ENCODE measurements around the gene CLCN3. TPM values are rescaled to one million over a fixed set of nuclear protein-coding genes. Genes with fewer than 3 reads are reported as not detected.

CLCN3 gene
- total and polyA plus RNA-seq, 2 of the 13 experiments (the other 11 are each of a cell fraction or from before 2014, with no cell fraction given) = 13.6 to 23.7 TPM

DNA sequence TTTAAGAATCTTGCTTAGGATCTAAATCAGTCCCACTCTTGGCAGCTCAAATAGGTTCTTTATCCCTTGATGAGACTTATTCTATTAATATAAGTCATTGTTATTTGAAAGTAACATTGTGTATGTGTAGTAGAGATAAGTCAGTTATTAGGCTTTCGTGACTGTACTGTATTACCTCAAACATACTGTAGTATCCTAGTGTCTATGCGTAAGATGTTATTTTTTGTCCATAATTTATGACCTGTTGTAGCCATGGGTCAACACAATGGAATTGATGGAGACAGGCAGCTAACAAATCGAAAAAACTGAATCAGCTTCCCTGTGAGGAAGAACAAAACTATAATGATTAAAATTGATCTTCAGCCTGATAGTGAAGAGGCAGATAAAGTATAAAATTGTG is 41.8 kb downstream of the CLCN3 start:
- FAIRE-seq (no peak), ATAC-seq (no peak)
- H3K9ac ChIP-seq (ENCODE audit: insufficient read depth, low read depth, low read length) = no peak overlapping the region

More for the DNA sequence above, 41.8 kb downstream of the CLCN3 start:
- DNase-seq (ENCODE audit: low spot score) = no peak
- no TSS peak for BruUV-seq (replicated peaks)
- TF ChIP-seq ZNF530 (CRISPR knock-in tag; IDR thresholded peaks at IDR 0.05; ENCODE audit: low read depth) (no peak), ZKSCAN5 (CRISPR knock-in tag; IDR thresholded peaks at IDR 0.05) (no peak), SMAD1 (CRISPR knock-in tag; IDR thresholded peaks at IDR 0.05; ENCODE audit: borderline replicate concordance, low read depth) (no peak), GABPA (IDR thresholded peaks at IDR 0.05; ENCODE audit: low read depth, low read length) (no peak), GABPA (CRISPR knock-in tag; IDR thresholded peaks at IDR 0.05; ENCODE audit: low read depth) (no peak), WIZ (CRISPR knock-in tag; IDR thresholded peaks at IDR 0.05) (no peak), MAX (IDR thresholded peaks at IDR 0.05) (no peak), ZNF576 (CRISPR knock-in tag; IDR thresholded peaks at IDR 0.05) (no peak), ZNF83 (CRISPR knock-in tag; IDR thresholded peaks at IDR 0.05; ENCODE audit: borderline replicate concordance) (no peak), ZNF747 (CRISPR knock-in tag; IDR thresholded peaks at IDR 0.05; ENCODE audit: borderline replicate concordance) (no peak), MLXIP (CRISPR knock-in tag; IDR thresholded peaks at IDR 0.05; ENCODE audit: borderline replicate concordance) (no peak), NR2F2 (IDR thresholded peaks at IDR 0.05; ENCODE audit: borderline replicate concordance, low read depth) (no peak), NR0B2 (CRISPR knock-in tag; IDR thresholded peaks at IDR 0.05) (no peak), ZMAT3 (CRISPR knock-in tag; conservative IDR thresholded peaks at IDR 0.05) (no peak)
- TF ChIP-seq, protein P1, sequence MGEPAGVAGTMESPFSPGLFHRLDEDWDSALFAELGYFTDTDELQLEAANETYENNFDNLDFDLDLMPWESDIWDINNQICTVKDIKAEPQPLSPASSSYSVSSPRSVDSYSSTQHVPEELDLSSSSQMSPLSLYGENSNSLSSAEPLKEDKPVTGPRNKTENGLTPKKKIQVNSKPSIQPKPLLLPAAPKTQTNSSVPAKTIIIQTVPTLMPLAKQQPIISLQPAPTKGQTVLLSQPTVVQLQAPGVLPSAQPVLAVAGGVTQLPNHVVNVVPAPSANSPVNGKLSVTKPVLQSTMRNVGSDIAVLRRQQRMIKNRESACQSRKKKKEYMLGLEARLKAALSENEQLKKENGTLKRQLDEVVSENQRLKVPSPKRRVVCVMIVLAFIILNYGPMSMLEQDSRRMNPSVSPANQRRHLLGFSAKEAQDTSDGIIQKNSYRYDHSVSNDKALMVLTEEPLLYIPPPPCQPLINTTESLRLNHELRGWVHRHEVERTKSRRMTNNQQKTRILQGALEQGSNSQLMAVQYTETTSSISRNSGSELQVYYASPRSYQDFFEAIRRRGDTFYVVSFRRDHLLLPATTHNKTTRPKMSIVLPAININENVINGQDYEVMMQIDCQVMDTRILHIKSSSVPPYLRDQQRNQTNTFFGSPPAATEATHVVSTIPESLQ (CRISPR knock-in tag; conservative IDR thresholded peaks at IDR 0.05) = no peak
- no peaks in the 10 kb centered on the region for H3K9me3 ChIP-seq (ENCODE audit: low read length)
- WGBS (ENCODE audit: low lambda C conversion rate) = 98% methylated on average over 3 of the region's 3 CpGs
- H3K27me3 ChIP-seq (ENCODE audit: control insufficient read depth in 1 of 2, insufficient read depth in 2 of 2, low read length in 2 of 2) = no peaks in the 10 kb centered on the region
- no peak overlapping the region for H3K4me3 ChIP-seq (replicated peaks in 1 of 3; ENCODE audit: insufficient read depth in 1 of 3, low read depth in 2 of 3, low read length in 3 of 3)
- no peak overlapping the region for H2AFZ ChIP-seq (ENCODE audit: low read length)
- in situ Hi-C loops (cut with HindIII; ENCODE audit: extremely low pct_ligation_motif_present, low pct_unique_long_range_greater_than_20kb) = loop anchor here (5.0 kb wide), 1 partner anchor 40 kb away; the partner anchor contains the start of gene CLCN3
- no peak overlapping the region for H3K4me2 ChIP-seq (ENCODE audit: low read depth, low read length)
- intact Hi-C loops (cut with micrococcal nuclease; ENCODE audit: unreplicated experiment) = no loop called here
- peaks cover 50% of the 10 kb centered on the region for H3K4me1 ChIP-seq (ENCODE audit: insufficient read depth, low read length)
- H3K79me2 ChIP-seq (ENCODE audit: insufficient read depth, low read length) = peaks cover 30% of the 10 kb centered on the region
- ChIA-PET CTCF (ENCODE audit: low intra/inter-chr PET ratio, low total read pairs) (no interaction called here), POLR2A (no interaction called here)
- no peaks in the 10 kb centered on the region for H4K20me1 ChIP-seq (ENCODE audit: insufficient read depth, low read length)
- peaks cover 0 to 1% of the 10 kb centered on the region in 2 experiments; a peak in 1 of 5 replicates for H3K36me3 ChIP-seq (replicated peaks in 1 of 2; ENCODE audit: control insufficient read depth in 1 of 2, insufficient read depth in 2 of 2, low read length in 2 of 2)
- H3K27ac ChIP-seq (ENCODE audit: extremely low read length, insufficient read depth, low read length) = no peak overlapping the region

Measured in HepG2 (cell line).